Transverse colon (tissue), 4 donors: ENCODE data around the gene CASP9.

Source experiments
- CTCF ChIP-seq, 5 experiments: fragments of 200-600 bp in 3 of 5; fragments of 450-650 bp in 2 of 5; sonication (generic) in 3 of 5; IDR thresholded peaks; 1 replicate in 2 of 5; 2 replicates in 3 of 5; pipeline ENCODE4 v1.5.1; 2016 to 2017; ENCODE audit warnings: antibody characterized with exemption in 5 of 5, inconsistent platforms in 3 of 5, mild to moderate bottlenecking in 2 of 5, moderate library complexity in 1 of 5
- POLR2A ChIP-seq: fragments of 450-650 bp; IDR thresholded peaks from one replicate; pipeline ENCODE4 v1.6.1; 2016; ENCODE audit warnings: antibody characterized with exemption, mild to moderate bottlenecking, moderate library complexity
- POLR2AphosphoS5 ChIP-seq, 3 donors: sonication (generic); formaldehyde crosslinking; IDR thresholded peaks; one replicate each; pipeline ENCODE4 v1.6.1; 2016; ENCODE audit warnings: antibody characterized with exemption in 3 of 3

- TF ChIP-seq CTCF (IDR thresholded peaks at IDR 0.05) (no peak), POLR2A (no peak), POLR2AphosphoS5 (IDR thresholded peaks at IDR 0.05) (no peak)
Measured at GRCh38 chr1:15543251-15543588, 19.2 kb upstream of the CASP9 start.
